HepG2 (cell line): ENCODE results near the gene ADARB1. TPM values are rescaled to one million over a fixed set of nuclear protein-coding genes. Genes with fewer than 3 reads are reported as not detected.
A peak's percentile ranks its signal among the peaks of the same experiment; 100 is the strongest.

Source experiments
- ATAC-seq: fragments of 200-7000 bp; cut with Tn5 transposase; 3 replicates; pipeline ENCODE4 v1.9.1; 2020; ENCODE audit warnings: mild to moderate bottlenecking, moderate library complexity
- BruUV-seq: library from RNA; stranded (reverse); fragments of 400-500 nt; replicated peaks from 2 replicates; lab custom pipeline; 2021; lab: Mats Ljungman, UMichigan
- CTCF ChIA-PET: fragments of 300-600 bp; formaldehyde crosslinking; extraction: SDS; loops from one replicate; lab custom pipeline; 2021; ENCODE audit warnings: low total read pairs, inconsistent platforms, low intra/inter-chr PET ratio; lab: Yijun Ruan, JAX
- POLR2A ChIA-PET: fragments of 350-600 bp; sonication (Branson Sonifier 250); formaldehyde crosslinking; loops from one replicate; lab custom pipeline; 2020; ENCODE audit warnings: antibody characterized with exemption, inconsistent platforms; lab: Yijun Ruan, JAX
- DNase-seq: peaks from one replicate; pipeline ENCODE4 v3.0.0-alpha.2; 2015; ENCODE audit warnings: low spot score
- FAIRE-seq: peaks from 3 replicates; lab custom pipeline; 2011; peaks lifted over from hg19 to GRCh38; lab: Jason Lieb, UNC
- H2AFZ ChIP-seq: one replicate; pipeline ENCODE4 v1.6.1; 2011; ENCODE audit warnings: low read length, inconsistent platforms
- H3K27ac ChIP-seq: fragments of 300-600 bp; 3 replicates; pipeline ENCODE4 v1.8.0; 2011; ENCODE audit warnings: mixed run types, mild to moderate bottlenecking, mixed read lengths, low read length, inconsistent platforms; ENCODE audit not compliant: insufficient read depth; ENCODE audit errors: extremely low read length
- H3K27me3 ChIP-seq, 2 experiments: fragments of 200-600 bp in 1 of 2; 2 replicates in 1 of 2; 3 replicates in 1 of 2; pipeline versions ENCODE4 v1.6.0 to v1.8.0; 2011; ENCODE audit warnings: low read length in 2 of 2, mild to moderate bottlenecking in 2 of 2, moderate library complexity in 2 of 2, inconsistent platforms in 1 of 2; ENCODE audit not compliant: insufficient read depth in 2 of 2, control insufficient read depth in 1 of 2
- H3K36me3 ChIP-seq, 2 experiments: fragments of 200-600 bp in 1 of 2; replicated peaks in 1 of 2; 2 replicates in 1 of 2; 3 replicates in 1 of 2; pipeline versions ENCODE4 v1.5.1 to v1.8.0; 2011; ENCODE audit warnings: low read length in 2 of 2, inconsistent platforms in 1 of 2; ENCODE audit not compliant: insufficient read depth in 2 of 2, control insufficient read depth in 1 of 2
- H3K4me1 ChIP-seq: 2 replicates; pipeline ENCODE4 v1.5.1; 2012; ENCODE audit warnings: low read length, inconsistent platforms; ENCODE audit not compliant: insufficient read depth
- H3K4me2 ChIP-seq: 2 replicates; pipeline ENCODE4 v1.6.0; 2011; ENCODE audit warnings: low read depth, low read length, inconsistent platforms
- H3K4me3 ChIP-seq, 3 experiments: fragments of 200-600 bp in 1 of 3; sonication (generic), shearing (Covaris generic) in 1 of 3; replicated peaks in 1 of 3; 2 replicates each; pipeline ENCODE4 v1.5.1; 2011 to 2016; ENCODE audit warnings: low read length in 3 of 3, inconsistent platforms in 2 of 3, low read depth in 2 of 3, mild to moderate bottlenecking in 2 of 3, control low read depth in 1 of 3, mixed read lengths in 1 of 3; ENCODE audit not compliant: insufficient read depth in 1 of 3
- H3K79me2 ChIP-seq: one replicate; pipeline ENCODE4 v1.6.1; 2011; ENCODE audit warnings: low read length, inconsistent platforms; ENCODE audit not compliant: insufficient read depth
- H3K9ac ChIP-seq: 2 replicates; pipeline ENCODE4 v1.6.0; 2011; ENCODE audit warnings: mild to moderate bottlenecking, low read depth, low read length, inconsistent platforms; ENCODE audit not compliant: insufficient read depth
- H3K9me3 ChIP-seq: 2 replicates; pipeline ENCODE4 v1.5.1; 2012; ENCODE audit warnings: mild to moderate bottlenecking, low read length
- H4K20me1 ChIP-seq: 2 replicates; pipeline ENCODE4 v1.6.0; 2011; ENCODE audit warnings: inconsistent platforms, mild to moderate bottlenecking, low read length, moderate library complexity; ENCODE audit not compliant: insufficient read depth
- BORCS8-MEF2B ChIP-seq: sonication (generic); formaldehyde crosslinking; IDR thresholded peaks from 2 replicates; pipeline ENCODE4 v1.8.0; 2022; ENCODE audit warnings: mild to moderate bottlenecking, missing genetic modification reagents
- CAMTA2 ChIP-seq: sonication (generic); formaldehyde crosslinking; IDR thresholded peaks from 2 replicates; pipeline ENCODE4 v1.4.0; 2020; ENCODE audit warnings: mild to moderate bottlenecking, missing genetic modification reagents, borderline replicate concordance
- CCDC6 ChIP-seq: sonication (generic); formaldehyde crosslinking; IDR thresholded peaks from 2 replicates; pipeline ENCODE4 v1.8.1; 2022; ENCODE audit warnings: mild to moderate bottlenecking, missing genetic modification reagents, moderate library complexity
- GPBP1L1 ChIP-seq: sonication (generic); formaldehyde crosslinking; IDR thresholded peaks from 2 replicates; pipeline ENCODE4 v1.5.0; 2020; ENCODE audit warnings: mild to moderate bottlenecking, missing genetic modification reagents
- NPAS2 ChIP-seq: sonication (generic); formaldehyde crosslinking; IDR thresholded peaks from 2 replicates; pipeline ENCODE4 v1.8.0; 2022; ENCODE audit warnings: mild to moderate bottlenecking, missing genetic modification reagents, borderline replicate concordance
- PRPF4 ChIP-seq: fragments of 200-400 bp; formaldehyde crosslinking; IDR thresholded peaks from 2 replicates; pipeline ENCODE4 v1.6.1; 2016; ENCODE audit warnings: low read length, low read depth; ENCODE audit not compliant: poor library complexity, severe bottlenecking
- TBP ChIP-seq: sonication (generic); formaldehyde crosslinking; IDR thresholded peaks from 2 replicates; pipeline ENCODE4 v1.5.0; 2020; ENCODE audit warnings: missing genetic modification reagents
- ZBTB42 ChIP-seq: sonication (generic); formaldehyde crosslinking; IDR thresholded peaks from 2 replicates; pipeline ENCODE4 v1.5.0; 2020; ENCODE audit warnings: mild to moderate bottlenecking, missing genetic modification reagents
- ZNF549 ChIP-seq: sonication (generic); formaldehyde crosslinking; IDR thresholded peaks from 2 replicates; pipeline ENCODE4 v1.5.0; 2020; ENCODE audit warnings: missing genetic modification reagents
- ZNF629 ChIP-seq: sonication (generic); formaldehyde crosslinking; conservative IDR thresholded peaks from 2 replicates; pipeline ENCODE4 v1.5.0; 2020; ENCODE audit warnings: missing genetic modification reagents
- ZSCAN21 ChIP-seq: sonication (generic); formaldehyde crosslinking; IDR thresholded peaks from 2 replicates; pipeline ENCODE4 v1.8.0; 2022; ENCODE audit warnings: mild to moderate bottlenecking, missing genetic modification reagents, moderate library complexity, borderline replicate concordance
- WGBS: methylation state at CpG from one replicate; pipeline ENCODE4 v1.1.6; 2017; ENCODE audit warnings: low lambda C conversion rate; 5-methylcytosine and 5-hydroxymethylcytosine counted together
- in situ Hi-C: cut with HindIII; loops from 2 replicates; pipeline ENCODE4 v1.10.0; 2017; ENCODE audit warnings: low pct_unique_long_range_greater_than_20kb; ENCODE audit not compliant: extremely low pct_ligation_motif_present
- intact Hi-C: fragments of 100-400 bp; cut with micrococcal nuclease; formaldehyde crosslinking; loops from one replicate; pipeline ENCODE4 v1.10.0; 2022; ENCODE audit not compliant: unreplicated experiment
- polyA plus RNA-seq, 8 experiments: library from polyadenylated mRNA; depleted of rRNA in 3 of 8; stranded (reverse) in 7 of 8; unstranded in 1 of 8; fragments of >200 nt; fragmentation: Illumina TruSeq in 4 of 8; extraction: Trizol in 4 of 8; gene quantifications; 2 replicates each; pipeline versions ENCODE4 v1.2.1 to v1.2.3, GENCODE V29; 2011 to 2016; ENCODE audit warnings: low read depth in 4 of 8, missing spikeins in 1 of 8, mixed read lengths in 1 of 8; ENCODE audit not compliant: insufficient read depth in 1 of 8
- total RNA-seq, 5 experiments: library from RNA; depleted of rRNA; stranded (reverse); fragments of >200 nt; fragmentation: Illumina TruSeq; extraction: Trizol; gene quantifications; 2 replicates each; pipeline ENCODE4 v1.2.3, GENCODE V29; 2016; ENCODE audit warnings: low read depth in 1 of 5
- TF ChIP-seq, protein P1 (sequence below): sonication (generic); formaldehyde crosslinking; IDR thresholded peaks from 2 replicates; pipeline ENCODE4 v1.8.0; 2022; ENCODE audit warnings: mild to moderate bottlenecking, missing genetic modification reagents; ENCODE audit not compliant: insufficient replicate concordance

ADARB1 gene
- total and polyA plus RNA-seq, 2 of the 13 experiments (the other 11 are each of a cell fraction or from before 2014, with no cell fraction given) = 6.6 to 10.0 TPM

- no peaks in the 10 kb centered on the region for H3K79me2 ChIP-seq
- POLR2A ChIA-PET = no interaction called here
- H3K4me1 ChIP-seq = peaks cover 10% of the 10 kb centered on the region
- TF ChIP-seq ZNF629 (CRISPR knock-in tag) (peak; percentile 56), CAMTA2 (CRISPR knock-in tag) (no peak)
- no peak for FAIRE-seq
- peaks cover 14 to 38% of the 10 kb centered on the region in 2 experiments for H3K36me3 ChIP-seq
- intact Hi-C loops = no loop called here
- peaks cover 0 to 3% of the 10 kb centered on the region in 2 experiments; a peak in 1 of 5 replicates for H3K27me3 ChIP-seq
- CTCF ChIA-PET = no interaction called here
- DNase-seq = no peak
- H3K4me3 ChIP-seq = no peak overlapping the region
- no peaks in the 10 kb centered on the region for H3K9me3 ChIP-seq
- no peak overlapping the region for H3K4me2 ChIP-seq
- no peak overlapping the region for H3K27ac ChIP-seq
- in situ Hi-C loops = no loop called here
- BruUV-seq = no TSS peak
- no peak overlapping the region for H2AFZ ChIP-seq
- no peaks in the 10 kb centered on the region for H4K20me1 ChIP-seq
- H3K9ac ChIP-seq = no peak overlapping the region
- no peak for ATAC-seq
- 95% methylated on average over 19 of the region's 23 CpGs for WGBS
Measured at GRCh38 chr21:45264146-45264911, 189.9 kb downstream of the ADARB1 start.

DNA sequence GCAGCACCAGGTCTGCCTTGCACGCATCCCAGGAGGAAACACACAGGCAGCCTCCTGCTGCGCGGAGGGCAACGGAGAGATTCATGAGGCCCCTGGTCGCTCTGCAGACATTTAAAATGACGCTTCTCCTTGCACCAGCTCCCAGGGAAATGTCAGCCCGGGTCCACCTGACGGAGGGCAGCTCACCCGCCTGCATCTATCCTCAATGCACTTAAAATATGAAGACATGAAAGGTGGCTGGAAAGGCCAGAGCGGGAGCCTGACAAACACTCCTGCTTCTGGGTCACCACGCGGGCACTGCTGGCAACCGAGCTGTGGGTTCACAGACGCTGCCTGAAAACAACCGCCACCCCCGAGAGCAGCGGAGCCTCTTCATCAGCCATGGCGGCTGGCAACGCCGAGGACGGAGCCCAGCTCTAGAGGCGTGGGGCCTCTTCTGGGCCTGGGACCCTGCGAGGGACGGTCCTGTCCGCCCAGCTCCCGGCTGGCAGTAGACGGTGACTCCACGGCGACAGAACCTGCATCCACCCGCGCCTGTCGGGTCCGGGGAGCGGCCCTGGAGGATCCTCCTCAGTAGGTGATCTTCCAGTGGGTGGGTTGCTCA lies 190.6 kb downstream of the ADARB1 start:
- no peak for FAIRE-seq
- H3K27ac ChIP-seq = no peak overlapping the region
- H3K9me3 ChIP-seq = no peaks in the 10 kb centered on the region
- no peak overlapping the region for H3K9ac ChIP-seq
- WGBS = 93% methylated on average over 5 of the region's 34 CpGs
- intact Hi-C loops (no loop called here), in situ Hi-C loops (no loop called here)
- peaks cover 10% of the 10 kb centered on the region for H3K4me1 ChIP-seq
- ChIA-PET POLR2A (no interaction called here), CTCF (no interaction called here)
- no peak overlapping the region for H2AFZ ChIP-seq
- no peak for DNase-seq
- H3K79me2 ChIP-seq = no peaks in the 10 kb centered on the region
- ATAC-seq = no peak
- no peaks in the 10 kb centered on the region for H3K27me3 ChIP-seq
- BruUV-seq = no TSS peak
- no peak overlapping the region for H3K4me3 ChIP-seq
- no peaks in the 10 kb centered on the region for H4K20me1 ChIP-seq
- H3K36me3 ChIP-seq = peaks cover 16 to 42% of the 10 kb centered on the region in 2 experiments
- no peak overlapping the region for H3K4me2 ChIP-seq
- TF ChIP-seq GPBP1L1 (CRISPR knock-in tag) (no peak), ZNF549 (CRISPR knock-in tag) (no peak), CCDC6 (CRISPR knock-in tag) (no peak), ZBTB42 (CRISPR knock-in tag) (no peak), ZSCAN21 (CRISPR knock-in tag) (no peak), NPAS2 (CRISPR knock-in tag) (no peak), PRPF4 (no peak), BORCS8-MEF2B (CRISPR knock-in tag) (no peak), TBP (no peak)
- TF ChIP-seq, protein P1, sequence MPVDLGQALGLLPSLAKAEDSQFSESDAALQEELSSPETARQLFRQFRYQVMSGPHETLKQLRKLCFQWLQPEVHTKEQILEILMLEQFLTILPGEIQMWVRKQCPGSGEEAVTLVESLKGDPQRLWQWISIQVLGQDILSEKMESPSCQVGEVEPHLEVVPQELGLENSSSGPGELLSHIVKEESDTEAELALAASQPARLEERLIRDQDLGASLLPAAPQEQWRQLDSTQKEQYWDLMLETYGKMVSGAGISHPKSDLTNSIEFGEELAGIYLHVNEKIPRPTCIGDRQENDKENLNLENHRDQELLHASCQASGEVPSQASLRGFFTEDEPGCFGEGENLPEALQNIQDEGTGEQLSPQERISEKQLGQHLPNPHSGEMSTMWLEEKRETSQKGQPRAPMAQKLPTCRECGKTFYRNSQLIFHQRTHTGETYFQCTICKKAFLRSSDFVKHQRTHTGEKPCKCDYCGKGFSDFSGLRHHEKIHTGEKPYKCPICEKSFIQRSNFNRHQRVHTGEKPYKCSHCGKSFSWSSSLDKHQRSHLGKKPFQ (CRISPR knock-in tag) = no peak
